ENCODE data around the gene ORC1. TPM values are rescaled to one million over a fixed set of nuclear protein-coding genes. Genes with fewer than 3 reads are reported as not detected.

Gene ORC1
- total and polyA plus RNA-seq, 2 experiments from 2014 or later = 15.1 to 55.0 TPM

DNA sequence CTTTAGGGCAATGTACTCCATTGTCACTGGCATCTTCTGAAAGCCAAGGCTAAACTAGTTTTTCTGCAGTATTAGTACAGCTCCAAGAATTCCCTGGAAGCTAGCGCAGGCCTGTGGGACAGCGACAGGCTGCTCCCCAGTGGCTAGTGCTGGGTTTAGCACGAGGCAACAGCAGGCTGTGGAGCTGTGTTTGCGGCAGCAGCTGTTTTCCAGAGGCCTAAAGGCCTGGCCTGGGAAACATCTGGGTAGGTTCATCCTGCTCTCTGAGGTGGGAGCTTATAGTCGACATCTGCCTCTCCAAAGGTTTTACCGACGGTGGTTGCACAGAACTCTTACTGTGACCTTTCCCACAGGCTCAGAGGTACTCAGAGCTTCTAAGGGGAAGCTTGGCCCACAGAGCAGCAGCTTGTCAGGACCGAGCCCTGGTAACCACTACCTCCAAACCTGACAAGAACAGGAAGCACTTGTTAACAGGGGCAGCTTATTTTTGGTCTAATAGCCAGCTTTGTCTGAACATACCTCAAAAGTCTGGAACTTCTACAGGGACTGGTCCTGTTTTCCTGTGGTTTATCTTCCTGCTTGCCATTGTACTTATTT lies 55.4 kb downstream of the ORC1 start:
- Histone ChIP-seq H3K79me2 (replicated peaks; ENCODE audit: insufficient read depth) (no peaks in the 10 kb centered on the region), H3K27ac (ENCODE audit: low read depth) (0 out of 2 replicates have a peak overlapping the region, but pooled peaks have one; percentile 73), H3K4me1 (ENCODE audit: insufficient read depth) (peaks cover 9% of the 10 kb centered on the region), H2AFZ (no peak overlapping the region), H4K20me1 (replicated peaks; ENCODE audit: insufficient read depth) (no peaks in the 10 kb centered on the region; the same call in 1 of the 2 replicates), H3F3A (replicated peaks; ENCODE audit: low read depth) (peaks cover 13% of the 10 kb centered on the region; the same call in 1 of the 2 replicates), H3K4me2 (no peak overlapping the region), H3K9me2 (ENCODE audit: insufficient read depth) (no peaks in the 10 kb centered on the region), H3K4me3 (no peak overlapping the region), H3K27me3 (ENCODE audit: insufficient read depth) (no peaks in the 10 kb centered on the region), H3K36me3 (ENCODE audit: insufficient read depth) (0 out of 2 replicates have a peak, but pooled peaks cover 7% of the 10 kb centered on the region)
- TF ChIP-seq, protein P1, sequence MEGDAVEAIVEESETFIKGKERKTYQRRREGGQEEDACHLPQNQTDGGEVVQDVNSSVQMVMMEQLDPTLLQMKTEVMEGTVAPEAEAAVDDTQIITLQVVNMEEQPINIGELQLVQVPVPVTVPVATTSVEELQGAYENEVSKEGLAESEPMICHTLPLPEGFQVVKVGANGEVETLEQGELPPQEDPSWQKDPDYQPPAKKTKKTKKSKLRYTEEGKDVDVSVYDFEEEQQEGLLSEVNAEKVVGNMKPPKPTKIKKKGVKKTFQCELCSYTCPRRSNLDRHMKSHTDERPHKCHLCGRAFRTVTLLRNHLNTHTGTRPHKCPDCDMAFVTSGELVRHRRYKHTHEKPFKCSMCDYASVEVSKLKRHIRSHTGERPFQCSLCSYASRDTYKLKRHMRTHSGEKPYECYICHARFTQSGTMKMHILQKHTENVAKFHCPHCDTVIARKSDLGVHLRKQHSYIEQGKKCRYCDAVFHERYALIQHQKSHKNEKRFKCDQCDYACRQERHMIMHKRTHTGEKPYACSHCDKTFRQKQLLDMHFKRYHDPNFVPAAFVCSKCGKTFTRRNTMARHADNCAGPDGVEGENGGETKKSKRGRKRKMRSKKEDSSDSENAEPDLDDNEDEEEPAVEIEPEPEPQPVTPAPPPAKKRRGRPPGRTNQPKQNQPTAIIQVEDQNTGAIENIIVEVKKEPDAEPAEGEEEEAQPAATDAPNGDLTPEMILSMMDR (conservative IDR thresholded peaks at IDR 0.05; ENCODE audit: low read depth in 2 of 2) = peak; percentile 60 to 86
- TF ChIP-seq ZNF331 (CRISPR knock-in tag; IDR thresholded peaks at IDR 0.05; ENCODE audit: low read depth) (no peak), NANOG (IDR thresholded peaks at IDR 0.05; ENCODE audit: borderline replicate concordance) (no peak), CREB1 (CRISPR knock-in tag; IDR thresholded peaks at IDR 0.05; ENCODE audit: low read depth) (no peak), ZNF114 (CRISPR knock-in tag; IDR thresholded peaks at IDR 0.05) (no peak), STAT1 (IDR thresholded peaks at IDR 0.05; ENCODE audit: unreplicated experiment) (no peak), EZH2phosphoT487 (IDR thresholded peaks at IDR 0.05; ENCODE audit: unreplicated experiment) (no peak), POLR2AphosphoS5 (IDR thresholded peaks at IDR 0.05; ENCODE audit: low read depth) (no peak)
- TF ChIP-seq, protein P2, sequence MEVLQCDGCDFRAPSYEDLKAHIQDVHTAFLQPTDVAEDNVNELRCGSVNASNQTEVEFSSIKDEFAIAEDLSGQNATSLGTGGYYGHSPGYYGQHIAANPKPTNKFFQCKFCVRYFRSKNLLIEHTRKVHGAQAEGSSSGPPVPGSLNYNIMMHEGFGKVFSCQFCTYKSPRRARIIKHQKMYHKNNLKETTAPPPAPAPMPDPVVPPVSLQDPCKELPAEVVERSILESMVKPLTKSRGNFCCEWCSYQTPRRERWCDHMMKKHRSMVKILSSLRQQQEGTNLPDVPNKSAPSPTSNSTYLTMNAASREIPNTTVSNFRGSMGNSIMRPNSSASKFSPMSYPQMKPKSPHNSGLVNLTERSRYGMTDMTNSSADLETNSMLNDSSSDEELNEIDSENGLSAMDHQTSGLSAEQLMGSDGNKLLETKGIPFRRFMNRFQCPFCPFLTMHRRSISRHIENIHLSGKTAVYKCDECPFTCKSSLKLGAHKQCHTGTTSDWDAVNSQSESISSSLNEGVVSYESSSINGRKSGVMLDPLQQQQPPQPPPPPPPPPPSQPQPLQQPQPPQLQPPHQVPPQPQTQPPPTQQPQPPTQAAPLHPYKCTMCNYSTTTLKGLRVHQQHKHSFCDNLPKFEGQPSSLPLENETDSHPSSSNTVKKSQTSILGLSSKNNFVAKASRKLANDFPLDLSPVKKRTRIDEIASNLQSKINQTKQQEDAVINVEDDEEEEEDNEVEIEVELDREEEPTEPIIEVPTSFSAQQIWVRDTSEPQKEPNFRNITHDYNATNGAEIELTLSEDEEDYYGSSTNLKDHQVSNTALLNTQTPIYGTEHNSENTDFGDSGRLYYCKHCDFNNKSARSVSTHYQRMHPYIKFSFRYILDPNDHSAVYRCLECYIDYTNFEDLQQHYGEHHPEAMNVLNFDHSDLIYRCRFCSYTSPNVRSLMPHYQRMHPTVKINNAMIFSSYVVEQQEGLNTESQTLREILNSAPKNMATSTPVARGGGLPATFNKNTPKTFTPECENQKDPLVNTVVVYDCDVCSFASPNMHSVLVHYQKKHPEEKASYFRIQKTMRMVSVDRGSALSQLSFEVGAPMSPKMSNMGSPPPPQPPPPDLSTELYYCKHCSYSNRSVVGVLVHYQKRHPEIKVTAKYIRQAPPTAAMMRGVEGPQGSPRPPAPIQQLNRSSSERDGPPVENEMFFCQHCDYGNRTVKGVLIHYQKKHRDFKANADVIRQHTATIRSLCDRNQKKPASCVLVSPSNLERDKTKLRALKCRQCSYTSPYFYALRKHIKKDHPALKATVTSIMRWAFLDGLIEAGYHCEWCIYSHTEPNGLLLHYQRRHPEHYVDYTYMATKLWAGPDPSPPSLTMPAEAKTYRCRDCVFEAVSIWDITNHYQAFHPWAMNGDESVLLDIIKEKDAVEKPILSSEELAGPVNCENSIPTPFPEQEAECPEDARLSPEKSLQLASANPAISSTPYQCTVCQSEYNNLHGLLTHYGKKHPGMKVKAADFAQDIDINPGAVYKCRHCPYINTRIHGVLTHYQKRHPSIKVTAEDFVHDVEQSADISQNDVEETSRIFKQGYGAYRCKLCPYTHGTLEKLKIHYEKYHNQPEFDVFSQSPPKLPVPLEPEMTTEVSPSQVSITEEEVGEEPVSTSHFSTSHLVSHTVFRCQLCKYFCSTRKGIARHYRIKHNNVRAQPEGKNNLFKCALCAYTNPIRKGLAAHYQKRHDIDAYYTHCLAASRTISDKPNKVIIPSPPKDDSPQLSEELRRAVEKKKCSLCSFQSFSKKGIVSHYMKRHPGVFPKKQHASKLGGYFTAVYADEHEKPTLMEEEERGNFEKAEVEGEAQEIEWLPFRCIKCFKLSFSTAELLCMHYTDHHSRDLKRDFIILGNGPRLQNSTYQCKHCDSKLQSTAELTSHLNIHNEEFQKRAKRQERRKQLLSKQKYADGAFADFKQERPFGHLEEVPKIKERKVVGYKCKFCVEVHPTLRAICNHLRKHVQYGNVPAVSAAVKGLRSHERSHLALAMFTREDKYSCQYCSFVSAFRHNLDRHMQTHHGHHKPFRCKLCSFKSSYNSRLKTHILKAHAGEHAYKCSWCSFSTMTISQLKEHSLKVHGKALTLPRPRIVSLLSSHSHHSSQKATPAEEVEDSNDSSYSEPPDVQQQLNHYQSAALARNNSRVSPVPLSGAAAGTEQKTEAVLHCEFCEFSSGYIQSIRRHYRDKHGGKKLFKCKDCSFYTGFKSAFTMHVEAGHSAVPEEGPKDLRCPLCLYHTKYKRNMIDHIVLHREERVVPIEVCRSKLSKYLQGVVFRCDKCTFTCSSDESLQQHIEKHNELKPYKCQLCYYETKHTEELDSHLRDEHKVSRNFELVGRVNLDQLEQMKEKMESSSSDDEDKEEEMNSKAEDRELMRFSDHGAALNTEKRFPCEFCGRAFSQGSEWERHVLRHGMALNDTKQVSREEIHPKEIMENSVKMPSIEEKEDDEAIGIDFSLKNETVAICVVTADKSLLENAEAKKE (CRISPR knock-in tag; IDR thresholded peaks at IDR 0.05) = no peak
- H3K27me3 Mint-ChIP-seq (ENCODE audit: insufficient read depth, low read depth, poor library complexity) = peaks cover 13% of the 10 kb centered on the region
- H3K27ac Mint-ChIP-seq = no peak overlapping the region; the same call in 1 of the 2 replicates
- H3K4me1 Mint-ChIP-seq = peaks cover 20% of the 10 kb centered on the region; the same call in 2 of the 3 replicates
- peak; percentile 82 for DNase-seq (ENCODE audit: low spot score)
- peak; percentile 88 for ATAC-seq
- H3K4me3 Mint-ChIP-seq = no peak overlapping the region
- H3K9me3 Mint-ChIP-seq = no peaks in the 10 kb centered on the region
- peaks cover 25% of the 10 kb centered on the region for H3K36me3 Mint-ChIP-seq (ENCODE audit: low read depth)

Measured in GM23338 (cell line).